ENCODE results near the gene ATF6B. TPM values are rescaled to one million over a fixed set of nuclear protein-coding genes. Genes with fewer than 3 reads are reported as not detected.

The ATF6B gene
- total and polyA plus RNA-seq, 8 donors = 20.9 to 718 (median 54.2) TPM

GRCh38 chr6:32175711-32176475 lies 47.8 kb upstream of the ATF6B start, which contains the start of gene AGPAT1:
Gene AGPAT1 (minus strand): TSS chr6:32176084. CDS start chr6:32171496, 4,588 bp downstream.
- Histone ChIP-seq H3K27ac (peak within 1 kb of the TSS; percentile 91 to 100 (median 92)), H3K36me3 (peaks cover 15 to 18% (median 17%) of the 10 kb centered on the region in 4 donors), H3K4me1 (peaks cover 47 to 74% (median 59%) of the 10 kb centered on the region in 4 donors), H3K27me3 (no peaks in the 10 kb centered on the region), H3K9me3 (no peaks in the 10 kb centered on the region), H3K4me3 (peak within 1 kb of the TSS; percentile 86 to 98 (median 88))
- TF ChIP-seq POLR2A (IDR thresholded peaks at IDR 0.05) = peak in 1 of 4 donors; percentile 27
- no peak for TF ChIP-seq EP300 (IDR thresholded peaks at IDR 0.05)
- TF ChIP-seq CTCF (IDR thresholded peaks at IDR 0.05) = no peak
- TF ChIP-seq POLR2AphosphoS5 (IDR thresholded peaks at IDR 0.05) = peak; percentile 46 to 76 (median 47)
- intact Hi-C loops (cut with DNase I; ENCODE audit: low total_unique reads) = no loop called here
- 0 to 1% (median 0%) methylated on average over 24 to 27 of the region's 27 CpGs for WGBS, 5 donors
- DNase-seq = peak; percentile 98 to 99

- Histone ChIP-seq H3K4me3 (peak overlapping the region; percentile 86 to 98 (median 88)), H3K27ac (peak overlapping the region; percentile 91 to 100 (median 92)), H3K9me3 (no peaks in the 10 kb centered on the region), H3K27me3 (no peaks in the 10 kb centered on the region), H3K4me1 (peaks cover 47 to 71% (median 56%) of the 10 kb centered on the region in 4 donors), H3K36me3 (peaks cover 16 to 18% (median 17%) of the 10 kb centered on the region in 4 donors)
- DNase-seq = no peak
- intact Hi-C loops (cut with DNase I; ENCODE audit: low total_unique reads) = no loop called here
- 5 to 19% (median 12%) methylated on average over 2 of the region's 2 CpGs for WGBS, 5 donors
- TF ChIP-seq POLR2AphosphoS5 (IDR thresholded peaks at IDR 0.05) (no peak), EP300 (IDR thresholded peaks at IDR 0.05) (no peak), CTCF (IDR thresholded peaks at IDR 0.05) (no peak), POLR2A (IDR thresholded peaks at IDR 0.05) (no peak)
Observed at GRCh38 chr6:32175322-32175710, 47.3 kb upstream of the ATF6B start.

- intact Hi-C loops (cut with DNase I; ENCODE audit: low total_unique reads) = no loop called here
- Histone ChIP-seq H3K9me3 (no peaks in the 10 kb centered on the region), H3K27ac (peak overlapping the region in 1 of 5 donors; percentile 100), H3K4me1 (peaks cover 47 to 71% (median 55%) of the 10 kb centered on the region in 4 donors), H3K36me3 (peaks cover 18 to 20% (median 19%) of the 10 kb centered on the region in 4 donors), H3K4me3 (no peak overlapping the region), H3K27me3 (no peaks in the 10 kb centered on the region)
- DNase-seq = no peak
- WGBS, 5 donors = 76 to 94% (median 86%) methylated on average over 1 of the region's 1 CpG
- no peak for TF ChIP-seq POLR2AphosphoS5 (IDR thresholded peaks at IDR 0.05)
- no peak for TF ChIP-seq EP300 (IDR thresholded peaks at IDR 0.05)
- no peak for TF ChIP-seq POLR2A (IDR thresholded peaks at IDR 0.05)
- no peak for TF ChIP-seq CTCF (IDR thresholded peaks at IDR 0.05)
Observed at GRCh38 chr6:32174416-32174815, 46.4 kb upstream of the ATF6B start.

GRCh38 chr6:32173051-32173727 lies 45.1 kb upstream of the ATF6B start:
- no peak for DNase-seq
- intact Hi-C loops (cut with DNase I; ENCODE audit: low total_unique reads) = no loop called here
- Histone ChIP-seq H3K4me1 (peaks cover 52 to 73% (median 60%) of the 10 kb centered on the region in 4 donors), H3K36me3 (peaks cover 29 to 32% (median 30%) of the 10 kb centered on the region in 4 donors), H3K27ac (peak overlapping the region in 3 of 5 donors; percentile 11 to 19 (median 15)), H3K9me3 (no peaks in the 10 kb centered on the region), H3K4me3 (no peak overlapping the region), H3K27me3 (no peaks in the 10 kb centered on the region)
- TF ChIP-seq POLR2AphosphoS5 (IDR thresholded peaks at IDR 0.05) (no peak), POLR2A (IDR thresholded peaks at IDR 0.05) (no peak), CTCF (IDR thresholded peaks at IDR 0.05) (no peak), EP300 (IDR thresholded peaks at IDR 0.05) (no peak)
- 72 to 79% (median 75%) methylated on average over 4 of the region's 4 CpGs for WGBS, 5 donors

Measured in stomach (tissue), 9 donors.